SK-N-SH (cell line): ENCODE data around the gene GGT5. TPM values are rescaled to one million over a fixed set of nuclear protein-coding genes. Genes with fewer than 3 reads are reported as not detected.

Source experiments
- CTCF ChIA-PET: fragments of 300-600, 350-600 bp; formaldehyde crosslinking; extraction: SDS; loops from one replicate; lab custom pipeline; 2021; lab: Yijun Ruan, JAX
- POLR2A ChIA-PET: fragments of 350-600 bp; sonication (Branson Sonifier 250); formaldehyde crosslinking; extraction: SDS; loops from one replicate; lab custom pipeline; 2020; ENCODE audit warnings: antibody characterized with exemption, inconsistent platforms; lab: Yijun Ruan, JAX
- DNase-seq: peaks from one replicate; pipeline ENCODE4 v3.0.0; 2012
- H2AFZ ChIP-seq: fragments of 200-600 bp; sonication (generic); 2 replicates; pipeline ENCODE4 v1.8.1; 2016; ENCODE audit warnings: antibody characterized with exemption, mild to moderate bottlenecking, low read depth
- H3F3A ChIP-seq: fragments of 200-600 bp; sonication (generic); replicated peaks from 2 replicates; pipeline ENCODE3; 2016; ENCODE audit warnings: antibody characterized with exemption, mild to moderate bottlenecking; ENCODE audit not compliant: insufficient read depth
- H3K27ac ChIP-seq, 2 experiments: fragments of 200-500 bp in 1 of 2; fragments of 200-600 bp in 1 of 2; sonication (Bioruptor generic) in 1 of 2; sonication (generic), shearing (Covaris generic) in 1 of 2; 2 replicates each; pipeline versions ENCODE4 v1.5.1 to v1.6.1; 2014 to 2016; ENCODE audit warnings: low read depth in 2 of 2, inconsistent platforms in 1 of 2, low read length in 1 of 2, mild to moderate bottlenecking in 1 of 2, mixed read lengths in 1 of 2
- H3K27me3 ChIP-seq: fragments of 200-600 bp; sonication (generic), shearing (Covaris generic); 2 replicates; pipeline ENCODE4 v1.6.1; 2016; ENCODE audit warnings: mixed run types; ENCODE audit not compliant: insufficient read depth
- H3K36me3 ChIP-seq, 2 experiments: fragments of 200-500 bp in 1 of 2; fragments of 200-600 bp in 1 of 2; sonication (Bioruptor generic) in 1 of 2; sonication (generic) in 1 of 2; replicated peaks in 1 of 2; 2 replicates each; pipeline versions ENCODE3 to v1.5.1; 2014 to 2016; ENCODE audit warnings: low read length in 1 of 2, mild to moderate bottlenecking in 1 of 2; ENCODE audit not compliant: insufficient read depth in 2 of 2, control insufficient read depth in 1 of 2
- H3K4me1 ChIP-seq, 2 experiments: fragments of 200-500 bp in 1 of 2; fragments of 200-600 bp in 1 of 2; sonication (Bioruptor generic) in 1 of 2; sonication (generic), shearing (Covaris generic) in 1 of 2; 2 replicates each; pipeline versions ENCODE4 v1.5.1 to v1.6.1; 2014 to 2016; ENCODE audit warnings: low read depth in 1 of 2, low read length in 1 of 2, mixed run types in 1 of 2; ENCODE audit not compliant: insufficient read depth in 2 of 2, control insufficient read depth in 1 of 2
- H3K4me2 ChIP-seq: fragments of 200-600 bp; sonication (generic), shearing (Covaris generic); 2 replicates; pipeline ENCODE4 v1.6.1; 2017; ENCODE audit warnings: mixed run types
- H3K4me3 ChIP-seq, 2 experiments: fragments of 200-500 bp in 1 of 2; fragments of 200-600 bp in 1 of 2; sonication (Bioruptor generic) in 1 of 2; sonication (generic), shearing (Covaris generic) in 1 of 2; 2 replicates each; pipeline versions ENCODE4 v1.5.1 to v1.8.1; 2014 to 2016; ENCODE audit warnings: low read depth in 2 of 2, inconsistent platforms in 1 of 2, low read length in 1 of 2, mild to moderate bottlenecking in 1 of 2, mixed read lengths in 1 of 2, moderate library complexity in 1 of 2
- H3K79me2 ChIP-seq: fragments of 200-600 bp; sonication (generic); 2 replicates; pipeline ENCODE4 v1.8.1; 2017; ENCODE audit warnings: mild to moderate bottlenecking; ENCODE audit not compliant: insufficient read depth
- H3K9ac ChIP-seq: fragments of 200-600 bp; sonication (generic); 2 replicates; pipeline ENCODE4 v1.6.1; 2017; ENCODE audit warnings: mixed run types
- H3K9me2 ChIP-seq: fragments of 200-600 bp; sonication (generic); 2 replicates; pipeline ENCODE4 v1.6.1; 2017; ENCODE audit warnings: mixed run types
- H3K9me3 ChIP-seq: fragments of 200-600 bp; sonication (generic); 2 replicates; pipeline ENCODE4 v1.6.1; 2017; ENCODE audit warnings: mixed run types, mild to moderate bottlenecking, moderate library complexity
- H4K20me1 ChIP-seq: fragments of 200-600 bp; sonication (generic); 2 replicates; pipeline ENCODE4 v1.6.1; 2017; ENCODE audit warnings: mild to moderate bottlenecking, mixed run types; ENCODE audit not compliant: insufficient read depth
- EP300 ChIP-seq, 2 experiments: IDR thresholded peaks; 2 replicates each; pipeline versions ENCODE4 v1.4.0 to v1.6.1; 2012; ENCODE audit warnings: borderline replicate concordance in 1 of 2, low read depth in 1 of 2, low read length in 1 of 2
- FOSL2 ChIP-seq: IDR thresholded peaks from 2 replicates; pipeline ENCODE4 v1.4.0; 2012; ENCODE audit warnings: low read depth, mild to moderate bottlenecking, moderate library complexity, borderline replicate concordance
- GABPA ChIP-seq: IDR thresholded peaks from 2 replicates; pipeline ENCODE4 v1.4.0; 2012; ENCODE audit warnings: low read depth, mild to moderate bottlenecking
- JUND ChIP-seq: IDR thresholded peaks from 2 replicates; pipeline ENCODE4 v1.4.0; 2012
- RAD21 ChIP-seq: IDR thresholded peaks from 2 replicates; pipeline ENCODE4 v1.6.1; 2012; ENCODE audit warnings: mild to moderate bottlenecking, low read length
- RCOR1 ChIP-seq: fragments of 150-350 bp; IDR thresholded peaks from 2 replicates; pipeline ENCODE4 v1.6.1; 2017; ENCODE audit warnings: antibody characterized with exemption, low read length
- SMC3 ChIP-seq: IDR thresholded peaks from 2 replicates; pipeline ENCODE4 v1.6.1; 2012; ENCODE audit warnings: low read depth, low read length, improper control_type of control experiment
- TCF12 ChIP-seq: IDR thresholded peaks from 2 replicates; pipeline ENCODE4 v1.4.0; 2012
- TEAD4 ChIP-seq: IDR thresholded peaks from 2 replicates; pipeline ENCODE4 v1.4.0; 2012; ENCODE audit warnings: mild to moderate bottlenecking, borderline replicate concordance; ENCODE audit not compliant: insufficient read depth
- YY1 ChIP-seq: IDR thresholded peaks from 2 replicates; pipeline ENCODE4 v1.4.0; 2012; ENCODE audit warnings: low read depth, mild to moderate bottlenecking
- WGBS: methylation state at CpG from one replicate; pipeline ENCODE4 v1.1.6; 2017; ENCODE audit warnings: low lambda C conversion rate; 5-methylcytosine and 5-hydroxymethylcytosine counted together
- polyA plus RNA-seq, 3 experiments: library from polyadenylated mRNA; depleted of rRNA; stranded (reverse); fragments of >200 nt; gene quantifications; 2 replicates each; pipeline ENCODE4 v1.2.3, GENCODE V29; 2012
- TF ChIP-seq, protein P1 (sequence below): fragments of 200-600 bp; sonication (generic); IDR thresholded peaks from 2 replicates; pipeline ENCODE4 v1.6.1; 2017; ENCODE audit warnings: antibody characterized with exemption, mild to moderate bottlenecking, moderate library complexity
- TF ChIP-seq, protein P2 (sequence below): IDR thresholded peaks from 2 replicates; pipeline ENCODE4 v1.4.0; 2012; ENCODE audit warnings: low read depth, borderline replicate concordance
- TF ChIP-seq, protein P3 (sequence below): IDR thresholded peaks from 2 replicates; pipeline ENCODE4 v1.4.0; 2012; ENCODE audit warnings: low read depth, borderline replicate concordance

GGT5 gene
- polyA plus RNA-seq, 1 of the 3 experiments (the other 2 are of a cell fraction): 4.6 TPM

DNA sequence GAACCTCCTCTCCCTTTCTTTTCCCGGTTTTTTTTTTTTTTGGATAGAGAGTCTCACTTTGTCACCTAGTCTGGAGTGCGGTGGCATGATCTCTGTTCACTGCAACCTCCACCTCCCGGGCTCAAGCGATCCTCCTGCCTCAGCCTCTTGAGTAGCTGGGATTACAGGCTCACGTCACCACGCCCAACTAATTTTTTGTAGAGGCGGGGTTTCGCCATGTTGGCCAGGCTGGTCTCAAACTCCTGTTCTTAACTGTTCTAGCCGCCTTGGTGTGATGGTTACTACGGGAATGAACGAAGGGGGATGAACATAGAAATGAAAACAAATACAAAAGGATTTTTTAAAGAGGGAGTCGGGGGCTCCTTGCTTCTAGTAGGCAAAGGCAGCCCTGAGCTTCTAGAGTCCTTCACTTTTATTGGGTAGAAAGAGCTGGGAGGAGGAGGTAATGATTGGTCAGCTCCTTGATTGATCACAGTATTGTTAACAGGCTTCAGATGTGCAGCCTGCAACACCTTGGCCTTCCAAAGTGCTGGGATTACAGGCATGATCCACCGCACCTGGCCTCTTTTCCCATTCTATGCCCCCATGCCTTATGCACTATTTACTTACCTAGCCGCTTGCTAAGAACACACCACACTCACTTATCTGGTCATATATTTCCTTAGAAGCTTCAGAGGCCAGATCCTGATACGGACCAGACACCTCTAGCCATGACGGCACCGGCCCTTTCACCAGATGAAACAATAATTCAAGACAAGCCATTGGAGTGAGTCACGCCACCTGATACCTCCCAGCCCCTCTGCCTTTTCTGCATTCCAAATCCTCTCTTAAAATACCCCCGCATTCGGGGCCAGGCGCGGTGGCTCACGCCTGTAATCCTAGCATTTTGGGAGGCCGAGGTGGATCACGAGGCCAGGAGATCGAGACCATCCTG, 42.9 kb downstream of the GGT5 start (continued):
- TF ChIP-seq, protein P1, sequence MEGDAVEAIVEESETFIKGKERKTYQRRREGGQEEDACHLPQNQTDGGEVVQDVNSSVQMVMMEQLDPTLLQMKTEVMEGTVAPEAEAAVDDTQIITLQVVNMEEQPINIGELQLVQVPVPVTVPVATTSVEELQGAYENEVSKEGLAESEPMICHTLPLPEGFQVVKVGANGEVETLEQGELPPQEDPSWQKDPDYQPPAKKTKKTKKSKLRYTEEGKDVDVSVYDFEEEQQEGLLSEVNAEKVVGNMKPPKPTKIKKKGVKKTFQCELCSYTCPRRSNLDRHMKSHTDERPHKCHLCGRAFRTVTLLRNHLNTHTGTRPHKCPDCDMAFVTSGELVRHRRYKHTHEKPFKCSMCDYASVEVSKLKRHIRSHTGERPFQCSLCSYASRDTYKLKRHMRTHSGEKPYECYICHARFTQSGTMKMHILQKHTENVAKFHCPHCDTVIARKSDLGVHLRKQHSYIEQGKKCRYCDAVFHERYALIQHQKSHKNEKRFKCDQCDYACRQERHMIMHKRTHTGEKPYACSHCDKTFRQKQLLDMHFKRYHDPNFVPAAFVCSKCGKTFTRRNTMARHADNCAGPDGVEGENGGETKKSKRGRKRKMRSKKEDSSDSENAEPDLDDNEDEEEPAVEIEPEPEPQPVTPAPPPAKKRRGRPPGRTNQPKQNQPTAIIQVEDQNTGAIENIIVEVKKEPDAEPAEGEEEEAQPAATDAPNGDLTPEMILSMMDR: no peak
- TF ChIP-seq TEAD4 (0 out of 2 replicates have a peak, but pooled peaks have one; percentile 18), RCOR1 (no peak), GABPA (no peak), SMC3 (no peak), TCF12 (peak; percentile 80), YY1 (no peak), EP300 (IDR thresholded peaks at IDR 0.05; ENCODE audit: borderline replicate concordance in 1 of 2, low read depth in 1 of 2, low read length in 1 of 2) (peak in 1 of 2 experiments; percentile 39; a peak in 1 of 4 replicates), JUND (peak; percentile 37; the same call in 1 of the 2 replicates), RAD21 (no peak)
- TF ChIP-seq, protein P2, sequence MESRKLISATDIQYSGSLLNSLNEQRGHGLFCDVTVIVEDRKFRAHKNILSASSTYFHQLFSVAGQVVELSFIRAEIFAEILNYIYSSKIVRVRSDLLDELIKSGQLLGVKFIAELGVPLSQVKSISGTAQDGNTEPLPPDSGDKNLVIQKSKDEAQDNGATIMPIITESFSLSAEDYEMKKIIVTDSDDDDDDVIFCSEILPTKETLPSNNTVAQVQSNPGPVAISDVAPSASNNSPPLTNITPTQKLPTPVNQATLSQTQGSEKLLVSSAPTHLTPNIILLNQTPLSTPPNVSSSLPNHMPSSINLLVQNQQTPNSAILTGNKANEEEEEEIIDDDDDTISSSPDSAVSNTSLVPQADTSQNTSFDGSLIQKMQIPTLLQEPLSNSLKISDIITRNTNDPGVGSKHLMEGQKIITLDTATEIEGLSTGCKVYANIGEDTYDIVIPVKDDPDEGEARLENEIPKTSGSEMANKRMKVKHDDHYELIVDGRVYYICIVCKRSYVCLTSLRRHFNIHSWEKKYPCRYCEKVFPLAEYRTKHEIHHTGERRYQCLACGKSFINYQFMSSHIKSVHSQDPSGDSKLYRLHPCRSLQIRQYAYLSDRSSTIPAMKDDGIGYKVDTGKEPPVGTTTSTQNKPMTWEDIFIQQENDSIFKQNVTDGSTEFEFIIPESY: no peak

DNA sequence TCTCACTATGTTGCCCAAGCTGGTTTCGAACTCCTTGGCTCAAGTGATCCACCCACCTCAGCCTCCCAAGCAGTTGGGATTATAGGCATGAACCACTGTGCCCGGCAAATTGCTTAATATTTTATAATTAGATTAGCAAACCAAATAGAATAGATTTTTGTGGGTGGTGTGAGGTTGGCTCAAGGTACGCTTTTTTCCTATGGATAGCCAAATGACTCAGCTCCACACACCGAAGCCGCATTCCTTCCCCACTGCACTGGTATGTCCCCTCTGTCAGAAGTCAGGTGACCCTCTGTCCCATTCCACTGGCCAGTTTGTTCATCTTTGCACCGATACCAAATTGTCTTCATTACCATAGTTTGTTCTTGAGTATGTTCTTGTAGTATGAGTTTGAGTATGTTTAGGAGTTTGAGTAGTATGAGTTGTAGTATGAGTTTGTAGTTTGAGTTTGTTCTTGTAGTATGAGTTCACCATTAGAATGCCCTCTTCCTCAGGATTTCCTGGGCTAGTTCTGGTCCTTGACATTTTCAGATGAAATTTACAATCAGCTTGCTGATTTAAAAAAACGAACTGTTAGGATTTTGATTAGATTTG, 44.2 kb downstream of the GGT5 start:
- 0 out of 2 replicates have a peak overlapping the region, but pooled peaks have one; percentile 5 for H2AFZ ChIP-seq
- H3K4me2 ChIP-seq: no peak overlapping the region
- H3K36me3 ChIP-seq: no peaks in the 10 kb centered on the region
- no peaks in the 10 kb centered on the region for H3K79me2 ChIP-seq
- no peak overlapping the region for H3K9ac ChIP-seq
- peak overlapping the region in 1 of 2 experiments; percentile 48; a peak in 2 of 4 replicates for H3K27ac ChIP-seq
- H3K4me1 ChIP-seq: peaks cover 3 to 5% of the 10 kb centered on the region in 2 experiments; a peak in 2 of 4 replicates
- peaks cover 14% of the 10 kb centered on the region for H3F3A ChIP-seq
- H3K4me3 ChIP-seq: no peak overlapping the region
- POLR2A ChIA-PET: no interaction called here
- DNase-seq: peak; percentile 6
- H3K9me2 ChIP-seq: no peaks in the 10 kb centered on the region
- TF ChIP-seq TEAD4: no peak
- TF ChIP-seq, protein P3, sequence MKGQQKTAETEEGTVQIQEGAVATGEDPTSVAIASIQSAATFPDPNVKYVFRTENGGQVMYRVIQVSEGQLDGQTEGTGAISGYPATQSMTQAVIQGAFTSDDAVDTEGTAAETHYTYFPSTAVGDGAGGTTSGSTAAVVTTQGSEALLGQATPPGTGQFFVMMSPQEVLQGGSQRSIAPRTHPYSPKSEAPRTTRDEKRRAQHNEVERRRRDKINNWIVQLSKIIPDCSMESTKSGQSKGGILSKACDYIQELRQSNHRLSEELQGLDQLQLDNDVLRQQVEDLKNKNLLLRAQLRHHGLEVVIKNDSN: peak; percentile 78; the same call in 1 of the 2 replicates
- peak; percentile 37; the same call in 1 of the 2 replicates for TF ChIP-seq FOSL2
- WGBS: 37% methylated on average over 7 of the region's 7 CpGs
- no peaks in the 10 kb centered on the region for H4K20me1 ChIP-seq
- CTCF ChIA-PET: interaction anchor here (0.6 to 3.7 kb wide), 5 partner anchors 9 to 20 kb away, joined by 3 to 31 read pairs (median 3); no protein-coding TSS in a partner anchor
- H3K27me3 ChIP-seq: no peaks in the 10 kb centered on the region
- H3K9me3 ChIP-seq: no peaks in the 10 kb centered on the region
